H1 (cell line): ENCODE measurements around the gene ATP13A3. TPM values are rescaled to one million over a fixed set of nuclear protein-coding genes. Genes with fewer than 3 reads are reported as not detected.

Source experiments
- CTCF ChIA-PET: fragments of 300-600 bp; sonication (Branson Sonifier 250); formaldehyde crosslinking; loops from one replicate; lab custom pipeline; 2021; ENCODE audit not compliant: partially characterized antibody; lab: Charles Lee
- POLR2A ChIA-PET: fragments of 300-600 bp; sonication (Branson Sonifier 250); formaldehyde crosslinking; loops from one replicate; lab custom pipeline; 2021; ENCODE audit warnings: inconsistent platforms; ENCODE audit not compliant: partially characterized antibody; lab: Charles Lee
- DNase-seq, 2 experiments: peaks; one replicate each; pipeline versions ENCODE4 v3.0.0 to v3.0.0-alpha.2; 2010 to 2022; ENCODE audit warnings: low spot score in 2 of 2, low read depth in 1 of 2, mixed read lengths in 1 of 2
- FAIRE-seq: peaks from 2 replicates; lab custom pipeline; 2011; peaks lifted over from hg19 to GRCh38; lab: Jason Lieb, UNC
- H2AFZ ChIP-seq: 2 replicates; pipeline ENCODE4 v1.8.1; 2012; ENCODE audit warnings: low read length, inconsistent platforms
- H2AK5ac ChIP-seq: 2 replicates; pipeline ENCODE4 v1.6.1; 2013; ENCODE audit warnings: low read depth, low read length
- H2BK120ac ChIP-seq: replicated peaks from 2 replicates; pipeline ENCODE3; 2013; ENCODE audit warnings: low read depth, low read length, inconsistent platforms
- H2BK12ac ChIP-seq: 2 replicates; pipeline ENCODE4 v1.6.1; 2013; ENCODE audit warnings: low read depth, low read length
- H2BK15ac ChIP-seq: 2 replicates; pipeline ENCODE4 v1.6.1; 2013; ENCODE audit warnings: low read length
- H2BK20ac ChIP-seq: 2 replicates; pipeline ENCODE4 v1.6.1; 2013; ENCODE audit warnings: low read length
- H2BK5ac ChIP-seq: 2 replicates; pipeline ENCODE4 v1.6.1; 2013; ENCODE audit warnings: low read depth, low read length
- H3K14ac ChIP-seq: 2 replicates; pipeline ENCODE4 v1.6.1; 2013; ENCODE audit warnings: inconsistent platforms; ENCODE audit not compliant: insufficient read length
- H3K18ac ChIP-seq: 2 replicates; pipeline ENCODE4 v1.6.1; 2013; ENCODE audit warnings: low read length; ENCODE audit errors: extremely low read depth
- H3K23ac ChIP-seq: 2 replicates; pipeline ENCODE4 v1.6.1; 2013; ENCODE audit warnings: inconsistent platforms; ENCODE audit not compliant: insufficient read length
- H3K23me2 ChIP-seq: 2 replicates; pipeline ENCODE4 v1.6.1; 2013; ENCODE audit warnings: low read depth, low read length
- H3K27ac ChIP-seq: 2 replicates; pipeline ENCODE4 v1.6.1; 2011; ENCODE audit warnings: low read depth, low read length, inconsistent platforms
- H3K27me3 ChIP-seq, 4 experiments: replicated peaks in 1 of 4; 1 replicate in 1 of 4; 2 replicates in 3 of 4; pipeline versions ENCODE4 v1.6.1 to v1.8.1; 2011 to 2013; ENCODE audit warnings: low read length in 3 of 4, mild to moderate bottlenecking in 3 of 4, inconsistent platforms in 2 of 4, mixed read lengths in 2 of 4, moderate library complexity in 1 of 4; ENCODE audit not compliant: control insufficient read depth in 3 of 4, insufficient read depth in 3 of 4; ENCODE audit errors: extremely low read depth in 1 of 4
- H3K36me3 ChIP-seq, 4 experiments: 2 replicates each; pipeline versions ENCODE4 v1.6.1 to v1.8.1; 2011 to 2013; ENCODE audit warnings: mild to moderate bottlenecking in 4 of 4, low read length in 3 of 4, moderate library complexity in 2 of 4, control low read depth in 1 of 4, inconsistent platforms in 1 of 4; ENCODE audit not compliant: insufficient read depth in 4 of 4, control insufficient read depth in 2 of 4
- H3K4ac ChIP-seq: replicated peaks from 2 replicates; pipeline ENCODE3; 2013; ENCODE audit warnings: low read length, low read depth, mixed read lengths, inconsistent platforms; ENCODE audit not compliant: insufficient read length
- H3K4me1 ChIP-seq, 4 experiments: replicated peaks in 1 of 4; 1 replicate in 1 of 4; 2 replicates in 3 of 4; pipeline versions ENCODE4 v1.6.1 to v1.8.1; 2011 to 2013; ENCODE audit warnings: low read length in 3 of 4, inconsistent platforms in 2 of 4, mixed read lengths in 1 of 4; ENCODE audit not compliant: insufficient read depth in 4 of 4, control insufficient read depth in 3 of 4
- H3K4me2 ChIP-seq, 2 experiments: 2 replicates each; pipeline versions ENCODE4 v1.6.1 to v1.8.1; 2011 to 2013; ENCODE audit warnings: low read depth in 2 of 2, low read length in 2 of 2, control low read depth in 1 of 2, inconsistent platforms in 1 of 2, mild to moderate bottlenecking in 1 of 2; ENCODE audit not compliant: insufficient read depth in 1 of 2
- H3K4me3 ChIP-seq, 4 experiments: fragments of 200-600, 300-600 bp in 1 of 4; sonication (generic), shearing (Covaris generic), sonication (Bioruptor Twin) in 1 of 4; 2 replicates each; pipeline versions ENCODE4 v1.5.1 to v1.8.1; 2011 to 2016; ENCODE audit warnings: low read length in 4 of 4, low read depth in 3 of 4, control low read depth in 2 of 4, inconsistent platforms in 2 of 4, mild to moderate bottlenecking in 2 of 4, mixed read lengths in 1 of 4, moderate library complexity in 1 of 4; ENCODE audit not compliant: insufficient read depth in 2 of 4; ENCODE audit errors: extremely low read depth in 1 of 4
- H3K56ac ChIP-seq: replicated peaks from 2 replicates; pipeline ENCODE3; 2013; ENCODE audit warnings: low read depth, mild to moderate bottlenecking, mixed read lengths, low read length, inconsistent platforms; ENCODE audit not compliant: insufficient read length
- H3K79me1 ChIP-seq: 2 replicates; pipeline ENCODE4 v1.6.1; 2013; ENCODE audit warnings: low read depth, low read length, control low read depth
- H3K79me2 ChIP-seq, 2 experiments: 2 replicates each; pipeline versions ENCODE4 v1.6.1 to v1.8.1; 2012 to 2013; ENCODE audit warnings: low read length in 2 of 2, mild to moderate bottlenecking in 2 of 2, inconsistent platforms in 1 of 2; ENCODE audit not compliant: insufficient read depth in 2 of 2, control insufficient read depth in 1 of 2
- H3K9ac ChIP-seq, 4 experiments: replicated peaks in 1 of 4; 1 replicate in 1 of 4; 2 replicates in 3 of 4; pipeline versions ENCODE4 v1.6.1 to v1.8.1; 2011 to 2013; ENCODE audit warnings: low read depth in 3 of 4, low read length in 3 of 4, control low read depth in 2 of 4, mild to moderate bottlenecking in 2 of 4, moderate library complexity in 2 of 4, inconsistent platforms in 1 of 4; ENCODE audit errors: extremely low read depth in 1 of 4
- H3K9me3 ChIP-seq, 2 experiments: 2 replicates each; pipeline versions ENCODE4 v1.6.1 to v1.8.1; 2012 to 2013; ENCODE audit warnings: mild to moderate bottlenecking in 2 of 2, moderate library complexity in 2 of 2, control low read depth in 1 of 2, inconsistent platforms in 1 of 2, low read depth in 1 of 2, low read length in 1 of 2, mixed read lengths in 1 of 2; ENCODE audit not compliant: insufficient read depth in 2 of 2
- H4K20me1 ChIP-seq, 2 experiments: replicated peaks in 1 of 2; 2 replicates each; pipeline versions ENCODE3 to v1.8.1; 2011 to 2013; ENCODE audit warnings: inconsistent platforms in 2 of 2, low read length in 2 of 2, mild to moderate bottlenecking in 1 of 2; ENCODE audit not compliant: insufficient read depth in 2 of 2, control insufficient read depth in 1 of 2
- H4K5ac ChIP-seq: 2 replicates; pipeline ENCODE4 v1.6.1; 2013; ENCODE audit warnings: low read length, low read depth, mixed read lengths, inconsistent platforms; ENCODE audit not compliant: insufficient read length
- H4K8ac ChIP-seq: 2 replicates; pipeline ENCODE4 v1.8.0; 2013; ENCODE audit warnings: mild to moderate bottlenecking, moderate library complexity, low read length, inconsistent platforms; ENCODE audit not compliant: insufficient read depth; ENCODE audit errors: extremely low read depth
- H4K91ac ChIP-seq: replicated peaks from 2 replicates; pipeline ENCODE3; 2013; ENCODE audit warnings: low read length, mixed read lengths, inconsistent platforms; ENCODE audit not compliant: insufficient read length
- CBX8 ChIP-seq: fragments of 300-800, 300-1000 bp; sonication (generic); IDR thresholded peaks from 2 replicates; pipeline ENCODE4 v1.7.1; 2016; ENCODE audit warnings: low read depth, low read length, borderline replicate concordance
- CEBPB ChIP-seq: IDR thresholded peaks from 2 replicates; pipeline ENCODE4 v1.6.1; 2012; ENCODE audit warnings: low read depth, low read length
- CHD1 ChIP-seq: IDR thresholded peaks from 2 replicates; pipeline ENCODE4 v1.6.1; 2012; ENCODE audit warnings: low read depth, low read length, improper control_type of control experiment
- CTBP2 ChIP-seq: IDR thresholded peaks from 2 replicates; pipeline ENCODE4 v1.7.0; 2011; ENCODE audit warnings: borderline replicate concordance, mild to moderate bottlenecking, moderate library complexity, mixed read lengths, low read length; ENCODE audit not compliant: insufficient read depth, insufficient read length
- JUN ChIP-seq: IDR thresholded peaks from 2 replicates; pipeline ENCODE4 v1.6.1; 2011; ENCODE audit warnings: low read depth, mild to moderate bottlenecking, improper control_type of control experiment, low read length
- PHF8 ChIP-seq: fragments of 200-600 bp; sonication (generic); conservative IDR thresholded peaks from 2 replicates; pipeline ENCODE4 v1.7.1; 2012; ENCODE audit warnings: low read depth, mild to moderate bottlenecking, inconsistent platforms, low read length, moderate library complexity
- RBBP5 ChIP-seq: IDR thresholded peaks from 2 replicates; pipeline ENCODE4 v1.7.1; 2012; ENCODE audit warnings: low read depth, mild to moderate bottlenecking, inconsistent platforms, low read length, moderate library complexity, borderline replicate concordance
- SP2 ChIP-seq: IDR thresholded peaks from 2 replicates; pipeline ENCODE4 v1.6.1; 2012; ENCODE audit warnings: mild to moderate bottlenecking, low read length, inconsistent platforms
- SUZ12 ChIP-seq: fragments of 200-600 bp; sonication (generic); IDR thresholded peaks from 2 replicates; pipeline ENCODE4 v1.6.1; 2012; ENCODE audit warnings: mild to moderate bottlenecking, inconsistent platforms, low read length, moderate library complexity, mixed read lengths
- TBP ChIP-seq: IDR thresholded peaks from 2 replicates; pipeline ENCODE4 v1.6.1; 2011; ENCODE audit warnings: low read depth, low read length, improper control_type of control experiment
- polyA plus RNA-seq, 7 experiments: library from polyadenylated mRNA; depleted of rRNA in 3 of 7; stranded (reverse) in 5 of 7; unstranded in 2 of 7; fragments of >200 nt in 5 of 7; fragments of 200-250 nt in 2 of 7; gene quantifications; 1 replicate in 5 of 7; 2 replicates in 1 of 7; 4 replicates in 1 of 7; pipeline versions ENCODE4 v1.2.1 to v1.2.3, GENCODE V29; 2011 to 2013; ENCODE audit warnings: missing spikeins in 2 of 7, mixed read lengths in 2 of 7
- total RNA-seq: library from RNA; stranded (reverse); fragmentation: NEBNext Ultra II Directional; extraction: Animal tissue kit (Norgen Biotek cat#: 25700); gene quantifications from 2 replicates; pipeline ENCODE4 v1.2.1, GENCODE V29; 2021
- TF ChIP-seq, protein P1 (sequence below): IDR thresholded peaks from 2 replicates; pipeline ENCODE4 v1.6.1; 2012; ENCODE audit warnings: inconsistent platforms

The ATP13A3 gene
- total and polyA plus RNA-seq, 2 of the 8 experiments (the other 6 are each of a cell fraction or from before 2014, with no cell fraction given), result 18.6 to 92.2 TPM

DNA sequence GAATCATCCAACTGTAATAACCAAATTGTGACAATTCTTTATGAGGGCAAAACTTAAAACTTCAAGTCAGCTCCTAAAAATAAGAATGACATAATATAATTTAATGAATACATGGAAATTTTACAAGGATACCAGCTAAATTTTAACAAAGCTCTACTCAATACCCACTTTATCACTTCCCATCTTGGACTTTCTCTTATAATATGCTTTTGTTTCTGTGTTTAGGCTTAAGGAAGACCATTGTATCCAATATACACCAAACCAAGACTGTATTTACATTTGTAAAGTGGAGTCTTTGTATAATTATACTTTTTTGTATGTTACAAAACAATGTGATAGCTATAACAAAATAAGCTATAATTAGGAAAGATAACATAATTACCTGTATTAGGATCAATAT lies 16.8 kb downstream of the ATP13A3 start:
- FAIRE-seq, result no peak
- Histone ChIP-seq H3K27me3 (no peaks in the 10 kb centered on the region), H3K23me2 (no peaks in the 10 kb centered on the region), H3K9ac (no peak overlapping the region), H2BK20ac (no peak overlapping the region), H2BK120ac (no peak overlapping the region), H2BK15ac (no peak overlapping the region), H2AFZ (no peak overlapping the region), H3K18ac (no peak overlapping the region), H2BK12ac (no peak overlapping the region), H2BK5ac (no peak overlapping the region), H3K79me2 (peaks cover 0 to 99% of the 10 kb centered on the region in 2 experiments; a peak in 3 of 4 replicates), H3K14ac (no peak overlapping the region), H3K9me3 (no peaks in the 10 kb centered on the region), H3K36me3 (no peaks in the 10 kb centered on the region), H4K5ac (no peak overlapping the region), H3K4me1 (peaks cover 0 to 5% (median 1%) of the 10 kb centered on the region in 4 experiments; a peak in 3 of 7 replicates), H3K23ac (no peak overlapping the region), H3K27ac (no peak overlapping the region), H3K56ac (no peak overlapping the region), H2AK5ac (no peak overlapping the region), H3K4me3 (no peak overlapping the region), H3K4me2 (no peak overlapping the region), H3K4ac (no peak overlapping the region), H4K20me1 (peaks cover 9 to 10% of the 10 kb centered on the region in 2 experiments), H3K79me1 (peaks cover 3% of the 10 kb centered on the region; the same call in 1 of the 2 replicates), H4K8ac (no peak overlapping the region), H4K91ac (no peak overlapping the region)
- ChIA-PET CTCF (interaction anchor here (0.7 to 6.1 kb wide), 6 partner anchors 11 to 125 kb away, joined by 3 to 50 read pairs (median 6); no protein-coding TSS in a partner anchor), POLR2A (interaction anchor here (0.7 kb wide), 1 partner anchor 108 kb away, joined by 3 read pairs; no protein-coding TSS in a partner anchor)
- no peak for DNase-seq
- TF ChIP-seq CEBPB (no peak), CTBP2 (no peak), SP2 (no peak), RBBP5 (no peak), CHD1 (no peak), TBP (no peak), JUN (no peak), PHF8 (no peak), SUZ12 (no peak), CBX8 (no peak)
- TF ChIP-seq, protein P1, sequence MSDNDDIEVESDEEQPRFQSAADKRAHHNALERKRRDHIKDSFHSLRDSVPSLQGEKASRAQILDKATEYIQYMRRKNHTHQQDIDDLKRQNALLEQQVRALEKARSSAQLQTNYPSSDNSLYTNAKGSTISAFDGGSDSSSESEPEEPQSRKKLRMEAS, result no peak
